NT2/D1 (cell line): ENCODE results near the gene COL18A1.

Experiments used
- DNase-seq: peaks from one replicate; pipeline ENCODE4 v3.0.0-alpha.2; 2011; ENCODE audit warnings: low read depth, low spot score
- H3K27me3 ChIP-seq: 2 replicates; pipeline ENCODE4 v1.6.0; 2011; ENCODE audit warnings: mild to moderate bottlenecking; ENCODE audit not compliant: insufficient read length, insufficient read depth
- H3K36me3 ChIP-seq: 2 replicates; pipeline ENCODE4 v1.6.1; 2011; ENCODE audit warnings: mild to moderate bottlenecking, low read length, mixed read lengths; ENCODE audit not compliant: insufficient read depth, insufficient read length
- H3K4me1 ChIP-seq: 2 replicates; pipeline ENCODE4 v1.5.1; 2011; ENCODE audit not compliant: insufficient read depth, insufficient read length
- H3K4me3 ChIP-seq: 2 replicates; pipeline ENCODE4 v1.5.1; 2011; ENCODE audit warnings: low read depth; ENCODE audit not compliant: insufficient read length
- H3K9ac ChIP-seq: 2 replicates; pipeline ENCODE4 v1.6.0; 2011; ENCODE audit warnings: low read depth; ENCODE audit not compliant: insufficient read length
- H3K9me3 ChIP-seq: 2 replicates; pipeline ENCODE4 v1.5.1; 2011; ENCODE audit warnings: mild to moderate bottlenecking, low read length; ENCODE audit not compliant: insufficient read depth
- SUZ12 ChIP-seq: IDR thresholded peaks from 2 replicates; pipeline ENCODE4 v1.6.1; 2011; ENCODE audit not compliant: insufficient read length, insufficient read depth; ENCODE audit errors: extremely low read depth
- YY1 ChIP-seq: IDR thresholded peaks from 2 replicates; pipeline ENCODE4 v1.6.1; 2011; ENCODE audit not compliant: insufficient read length, insufficient read depth
- ZNF274 ChIP-seq: IDR thresholded peaks from 2 replicates; pipeline ENCODE4 v1.6.1; 2011; ENCODE audit warnings: mild to moderate bottlenecking, low read depth, low read length

COL18A1 gene

DNA sequence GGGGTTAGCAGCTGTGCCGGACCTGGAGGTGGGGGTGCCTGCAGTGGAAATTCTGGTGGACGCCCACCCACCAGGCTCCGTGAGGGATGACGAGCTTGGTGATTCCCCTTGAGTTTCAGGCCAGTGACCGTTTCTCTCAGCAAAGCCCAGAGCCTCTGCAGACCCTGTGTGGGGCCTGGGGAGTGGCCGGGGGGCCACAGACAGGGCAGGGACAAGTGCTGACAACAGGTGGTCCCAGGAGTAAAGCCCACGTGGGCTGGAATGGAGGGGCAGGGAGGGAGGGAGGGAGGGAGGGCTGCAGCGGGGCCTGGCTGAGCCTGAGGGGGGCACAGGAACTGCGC, 52.8 kb downstream of the COL18A1 start:
- H3K4me1 ChIP-seq, result peaks cover 44% of the 10 kb centered on the region
- H3K27me3 ChIP-seq, result no peaks in the 10 kb centered on the region
- peak overlapping the region; percentile 33 for H3K9ac ChIP-seq
- H3K4me3 ChIP-seq, result no peak overlapping the region
- no peak for DNase-seq
- H3K36me3 ChIP-seq, result peaks cover 95% of the 10 kb centered on the region
- TF ChIP-seq YY1, result no peak
- TF ChIP-seq ZNF274, result no peak
- no peak for TF ChIP-seq SUZ12
- peaks cover 14% of the 10 kb centered on the region for H3K9me3 ChIP-seq

DNA sequence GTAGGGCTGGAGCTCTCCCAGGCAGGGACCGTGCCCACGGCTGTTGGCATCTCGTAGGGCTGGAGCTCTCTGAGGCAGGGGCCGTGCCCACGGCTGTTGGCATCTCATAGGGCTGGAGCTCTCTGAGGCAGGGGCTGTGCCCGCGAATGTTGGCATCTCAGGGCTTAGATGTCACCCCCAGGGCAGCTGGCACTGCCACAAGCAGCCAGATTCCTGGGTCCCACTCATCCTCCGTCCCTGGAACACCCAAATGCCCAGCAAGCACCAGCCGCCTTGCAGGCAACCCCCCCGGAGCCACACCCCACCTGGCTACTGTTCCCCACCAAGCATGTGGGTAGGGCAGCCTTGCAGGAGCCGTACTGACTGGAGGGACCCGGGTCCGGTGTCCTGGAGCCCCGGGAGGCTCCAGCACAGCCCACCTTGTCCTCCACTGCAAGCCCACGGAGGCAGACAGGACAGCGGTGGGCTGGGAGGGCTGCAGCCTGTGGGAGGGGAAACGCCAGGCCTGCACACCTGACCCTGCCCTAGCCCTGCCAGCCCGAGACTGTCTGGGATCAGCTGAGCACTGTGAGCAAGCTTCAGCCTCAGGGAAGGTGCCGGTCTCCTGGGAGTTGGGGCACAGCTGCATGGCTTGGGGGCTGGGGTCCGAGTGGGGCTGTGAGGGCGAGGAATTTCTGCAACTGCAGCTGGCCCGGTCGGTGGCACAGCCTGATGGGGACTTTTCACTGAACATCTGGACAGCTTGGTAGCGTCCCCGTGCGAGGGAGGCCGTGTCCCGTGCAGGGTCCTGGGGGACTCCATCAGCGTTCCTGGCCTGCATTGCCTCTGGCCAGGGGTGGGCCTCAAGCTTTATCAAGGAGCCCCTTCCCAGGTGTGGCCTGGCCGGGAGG, 53.6 kb downstream of the COL18A1 start:
- H3K36me3 ChIP-seq, result peaks cover 96% of the 10 kb centered on the region
- peaks cover 14% of the 10 kb centered on the region for H3K9me3 ChIP-seq
- H3K27me3 ChIP-seq, result no peaks in the 10 kb centered on the region
- H3K9ac ChIP-seq, result no peak overlapping the region
- DNase-seq, result no peak
- no peak overlapping the region for H3K4me3 ChIP-seq
- TF ChIP-seq YY1 (no peak), SUZ12 (no peak), ZNF274 (no peak)
- peaks cover 39% of the 10 kb centered on the region for H3K4me1 ChIP-seq

DNA sequence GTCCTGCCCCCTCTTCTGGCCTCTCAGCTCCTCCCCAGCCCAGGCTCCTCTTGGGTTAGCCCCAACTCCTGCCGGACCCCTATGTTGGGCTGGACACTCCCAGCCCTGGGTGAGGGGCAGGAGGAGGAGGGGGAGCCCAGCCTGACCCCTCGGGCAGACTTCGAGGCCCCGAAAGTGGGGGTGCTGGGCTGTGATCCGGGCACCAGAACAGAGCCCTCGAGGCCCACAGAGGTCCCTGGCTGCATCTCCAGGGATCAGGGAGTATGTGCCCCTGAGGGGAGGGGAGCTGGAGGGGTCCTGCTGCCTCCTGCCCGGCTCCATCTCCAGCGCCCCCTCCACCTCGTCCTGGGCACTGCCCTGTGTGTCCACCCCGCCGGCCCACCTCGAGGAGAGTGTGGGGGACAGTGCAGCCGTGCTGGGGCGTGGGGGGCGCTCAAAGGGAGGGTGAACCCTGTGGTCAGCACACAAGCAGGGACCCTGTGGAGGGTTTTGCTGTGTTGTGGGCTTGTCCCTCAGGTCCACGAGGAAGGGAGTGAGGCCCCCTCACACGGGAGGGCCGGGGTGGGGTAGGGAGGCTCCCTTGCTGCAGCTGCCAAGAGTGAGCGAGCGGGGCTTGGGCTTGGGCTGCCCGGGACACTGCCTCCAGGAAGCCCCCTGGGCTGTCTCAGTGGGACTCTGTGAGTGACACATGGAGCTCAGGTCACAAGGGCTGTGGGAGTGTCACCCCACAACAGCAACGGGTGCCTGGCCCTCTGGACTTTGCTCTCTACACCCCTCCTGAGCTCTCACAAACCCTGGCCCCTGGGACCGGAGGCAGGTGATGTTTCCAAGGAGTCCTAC, 54.4 kb downstream of the COL18A1 start:
- H3K36me3 ChIP-seq, result peaks cover 97% of the 10 kb centered on the region
- TF ChIP-seq ZNF274 (no peak), SUZ12 (no peak), YY1 (no peak)
- no peak overlapping the region for H3K9ac ChIP-seq
- DNase-seq, result no peak
- no peak overlapping the region for H3K4me3 ChIP-seq
- H3K4me1 ChIP-seq, result peaks cover 33% of the 10 kb centered on the region
- H3K9me3 ChIP-seq, result peaks cover 14% of the 10 kb centered on the region
- H3K27me3 ChIP-seq, result no peaks in the 10 kb centered on the region

DNA sequence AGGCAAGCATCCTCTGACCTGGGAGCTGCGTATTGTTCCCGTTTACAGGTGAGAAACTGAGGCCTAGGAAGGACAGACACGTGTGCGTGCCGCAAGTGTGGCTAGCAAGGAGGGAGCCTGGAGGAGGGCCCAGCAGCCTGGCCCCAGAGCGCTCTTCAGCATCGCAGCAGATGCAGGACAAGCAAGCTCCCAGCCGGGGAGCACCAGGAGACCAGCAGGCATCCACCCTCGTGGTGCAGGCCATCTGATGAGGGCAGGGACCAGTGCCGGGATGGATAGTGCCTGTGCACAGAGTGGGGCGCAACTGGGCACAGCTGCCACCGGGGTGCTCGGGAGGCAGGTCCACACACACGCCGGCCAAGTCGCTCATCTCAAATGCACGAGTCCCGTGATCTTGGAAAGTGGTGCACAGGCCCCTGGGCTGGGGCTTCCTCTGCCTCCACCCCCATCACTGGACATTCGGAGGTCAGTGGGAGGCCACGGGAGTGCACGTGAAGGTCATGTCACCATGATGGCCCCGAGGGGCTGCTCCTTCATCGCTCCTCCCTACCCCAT, 55.1 kb downstream of the COL18A1 start:
- peaks cover 26% of the 10 kb centered on the region for H3K4me1 ChIP-seq
- no peaks in the 10 kb centered on the region for H3K27me3 ChIP-seq
- TF ChIP-seq SUZ12, result no peak
- TF ChIP-seq ZNF274, result no peak
- no peak for TF ChIP-seq YY1
- no peak for DNase-seq
- peaks cover 98% of the 10 kb centered on the region for H3K36me3 ChIP-seq
- no peak overlapping the region for H3K9ac ChIP-seq
- H3K4me3 ChIP-seq, result no peak overlapping the region
- peaks cover 14% of the 10 kb centered on the region for H3K9me3 ChIP-seq

DNA sequence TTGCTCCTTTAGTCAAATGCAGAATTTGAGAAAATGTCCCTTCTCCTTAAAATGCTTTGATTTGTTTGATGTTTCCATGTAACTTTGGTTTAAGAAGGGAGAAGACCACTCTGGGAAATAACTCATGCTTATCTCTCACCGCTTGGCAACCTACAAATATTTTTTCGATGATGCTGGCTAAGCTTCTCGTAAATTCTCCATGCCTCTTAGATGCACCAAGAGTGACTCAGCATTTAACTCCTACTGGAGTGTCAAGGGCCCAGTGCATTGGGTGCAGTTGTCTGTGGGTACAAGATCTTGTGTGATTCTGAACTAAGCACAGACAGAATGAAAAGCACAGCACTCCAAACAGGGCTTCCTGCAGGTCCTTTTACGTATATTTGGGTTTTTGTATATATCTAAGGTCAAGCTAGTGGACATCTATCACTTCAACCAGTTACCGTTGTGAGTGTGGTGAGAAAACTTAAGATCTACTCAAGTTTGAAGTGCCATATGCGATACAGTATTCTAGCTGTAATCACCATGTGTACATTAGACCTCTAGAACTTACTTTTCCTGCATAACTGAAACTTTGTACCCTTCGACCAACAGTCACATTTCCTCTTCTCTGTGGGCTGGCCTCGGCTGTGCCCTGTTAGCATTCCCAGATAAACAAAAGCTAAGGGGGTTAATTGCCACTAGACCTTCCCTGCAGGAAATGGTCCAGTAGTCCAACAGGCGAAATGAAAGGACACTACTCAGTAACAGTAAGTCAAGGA, 55.8 kb downstream of the COL18A1 start:
- no peak for DNase-seq
- Histone ChIP-seq H3K36me3 (peaks cover 98% of the 10 kb centered on the region), H3K4me3 (no peak overlapping the region), H3K27me3 (no peaks in the 10 kb centered on the region), H3K9me3 (peaks cover 14% of the 10 kb centered on the region), H3K4me1 (peaks cover 20% of the 10 kb centered on the region), H3K9ac (no peak overlapping the region)
- TF ChIP-seq YY1, result no peak
- no peak for TF ChIP-seq ZNF274
- TF ChIP-seq SUZ12, result no peak

DNA sequence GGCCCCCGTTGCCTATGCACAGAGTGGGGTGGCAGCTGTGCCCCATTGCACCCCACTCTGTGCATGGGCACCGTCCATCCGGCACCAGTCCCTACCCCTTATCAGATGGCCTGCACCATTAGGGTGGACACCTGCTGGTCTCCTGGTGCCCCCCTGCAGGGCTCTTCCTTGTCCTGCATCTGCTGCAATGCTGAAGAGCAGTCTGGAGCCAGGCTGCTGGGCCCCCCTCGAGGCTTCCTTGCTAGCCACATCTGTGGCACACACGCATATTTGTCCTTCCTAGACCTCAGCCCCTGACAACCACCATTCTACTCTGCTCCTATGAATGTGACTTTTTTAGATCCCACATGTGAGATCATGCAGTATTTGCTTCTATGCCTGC, 56.4 kb downstream of the COL18A1 start:
- peaks cover 20% of the 10 kb centered on the region for H3K4me1 ChIP-seq
- H3K36me3 ChIP-seq, result peaks cover 98% of the 10 kb centered on the region
- no peak overlapping the region for H3K9ac ChIP-seq
- DNase-seq, result no peak
- H3K4me3 ChIP-seq, result no peak overlapping the region
- H3K9me3 ChIP-seq, result peaks cover 14% of the 10 kb centered on the region
- TF ChIP-seq ZNF274 (no peak), SUZ12 (no peak), YY1 (no peak)
- H3K27me3 ChIP-seq, result no peaks in the 10 kb centered on the region
